HL-60/S4 (cell line): Measurements from ENCODE around the gene TMEM41A.
"Not testable (repeated sequence)": the region's sequence is repeated elsewhere in the genome, so short reads cannot be mapped to it uniquely, and the experiment has no call there.

Experiments
- in situ Hi-C: fragments of 300-500 bp; cut with MboI; formaldehyde crosslinking; loops from 2 replicates; pipeline ENCODE4 v1.14.3; 2022; ENCODE audit warnings: low sequenced_read_pairs

Gene TMEM41A

DNA sequence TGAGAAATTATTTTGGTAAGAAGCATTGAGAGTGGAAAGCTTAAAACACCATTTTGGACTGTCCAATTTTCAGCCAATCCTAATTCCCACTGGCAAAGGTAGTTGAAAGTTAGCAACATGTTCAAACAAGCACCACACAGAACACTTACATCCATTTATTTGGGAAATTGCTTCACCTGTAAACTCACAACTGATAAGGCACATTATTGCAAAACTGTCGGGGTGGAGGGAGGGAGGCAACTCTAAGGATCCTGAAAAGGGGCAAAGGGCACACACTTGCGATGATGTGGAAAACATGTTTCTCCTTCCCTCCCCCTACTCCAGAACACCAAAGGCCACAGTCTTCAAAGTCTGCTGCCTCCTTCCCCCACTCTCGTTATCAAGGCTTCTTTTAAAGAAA, 9.4 kb downstream of the TMEM41A start:
- in situ Hi-C loops: no loop called here

DNA sequence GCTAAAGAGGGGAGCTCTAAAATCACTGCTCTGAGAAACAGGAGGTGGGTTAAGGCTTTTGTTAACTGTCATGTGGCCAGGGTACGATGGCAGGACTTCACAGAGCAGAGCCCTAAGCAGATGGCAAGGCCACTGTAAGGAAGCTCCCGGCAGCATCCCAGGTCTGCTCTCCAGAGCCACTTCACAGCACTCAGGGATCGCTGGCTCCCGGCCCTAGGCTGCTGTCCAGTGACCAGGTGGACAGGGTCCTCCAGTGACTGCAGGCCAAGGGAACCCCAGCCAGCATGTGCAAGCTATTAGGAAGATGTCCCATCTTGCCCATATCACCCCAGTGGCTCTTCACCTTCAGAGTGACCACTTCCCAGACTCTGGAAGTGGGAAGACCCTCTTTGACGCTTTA, 10.4 kb downstream of the TMEM41A start:
- in situ Hi-C loops: no loop called here

DNA sequence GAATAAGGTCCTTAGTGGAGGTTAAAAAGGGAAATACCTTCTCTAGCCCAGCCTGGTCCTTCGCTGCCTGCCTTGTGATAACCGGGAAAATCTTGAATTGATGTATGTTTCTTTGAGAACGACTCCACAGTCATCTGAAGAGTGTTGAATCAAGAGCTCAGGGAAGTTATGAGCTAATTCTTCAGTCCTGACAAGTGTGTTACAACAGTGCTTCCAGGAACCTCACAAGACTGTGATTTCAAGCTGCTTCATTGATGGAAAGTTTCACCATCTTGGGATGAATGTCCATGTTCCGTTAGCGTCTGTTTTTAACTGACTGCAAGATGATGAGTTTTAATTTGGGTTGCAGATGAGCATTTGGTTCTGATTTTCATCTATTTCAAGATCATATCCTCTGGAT, 12.4 kb downstream of the TMEM41A start:
- in situ Hi-C loops: no loop called here

DNA sequence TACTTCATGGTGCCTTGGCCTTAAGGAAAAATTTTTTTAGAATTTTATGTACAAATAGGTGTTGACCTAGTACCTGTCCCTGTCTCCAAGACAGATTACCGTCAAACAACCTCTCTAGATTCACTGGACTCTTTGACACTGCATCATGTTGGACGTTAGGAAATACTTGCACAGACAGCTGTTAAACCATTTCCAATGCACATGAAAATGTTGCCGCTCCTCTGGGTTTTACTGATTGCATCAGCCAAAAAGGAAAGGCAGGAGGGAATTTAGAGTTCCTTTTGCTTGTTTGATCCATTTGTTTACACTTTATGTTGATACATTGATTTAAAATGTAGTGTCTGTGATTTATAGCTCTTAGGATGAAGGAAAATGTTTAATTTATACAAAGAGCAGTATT, 14.5 kb downstream of the TMEM41A start:
- in situ Hi-C loops: no loop called here

DNA sequence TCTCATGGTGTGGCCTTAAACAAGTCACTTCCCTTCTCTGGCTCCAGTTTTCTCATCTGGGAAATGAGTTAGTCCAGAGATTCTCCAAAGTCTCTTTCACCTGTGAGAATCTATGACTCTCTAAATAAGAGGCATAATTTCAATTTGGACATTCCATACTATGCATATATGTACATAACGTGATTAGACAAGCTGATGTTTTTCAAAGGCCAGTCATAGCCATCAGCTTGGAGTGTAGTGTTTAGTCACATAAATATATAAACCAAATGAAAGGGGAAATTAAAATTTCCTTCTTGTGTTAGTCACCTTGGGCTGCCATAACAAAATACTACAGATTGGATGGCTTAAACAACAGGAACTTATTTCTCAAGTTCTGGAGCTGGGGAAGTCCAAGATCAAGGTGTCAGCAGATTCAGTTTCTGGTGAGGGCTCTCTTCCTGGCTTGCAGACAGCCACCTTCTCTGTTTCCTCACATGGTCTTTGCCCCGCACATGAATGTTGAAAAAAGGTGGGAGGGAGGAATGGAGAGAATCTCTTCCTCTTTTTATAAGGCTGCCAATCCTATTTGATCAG, 19.4 kb downstream of the TMEM41A start:
- in situ Hi-C loops: no loop called here

DNA sequence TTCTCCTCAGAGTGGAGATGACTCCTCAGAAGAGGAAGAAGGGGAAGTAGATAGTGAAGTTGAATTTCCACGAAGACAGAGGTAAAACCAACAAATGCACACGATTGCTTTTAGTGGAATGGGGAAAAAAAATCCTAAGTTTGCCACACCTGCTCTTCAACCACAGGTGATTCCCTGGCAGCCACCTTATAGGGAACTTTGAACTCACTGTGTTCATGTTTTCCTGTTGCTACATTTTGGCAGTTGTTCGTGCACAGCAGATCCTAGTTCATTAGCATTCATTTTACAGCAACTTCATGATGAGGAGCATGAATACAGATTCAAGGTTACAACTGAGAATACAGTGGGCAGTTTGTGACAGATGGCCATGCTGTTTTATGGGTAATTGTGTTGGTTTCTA, 21.5 kb downstream of the TMEM41A start:
- in situ Hi-C loops: no loop called here

DNA sequence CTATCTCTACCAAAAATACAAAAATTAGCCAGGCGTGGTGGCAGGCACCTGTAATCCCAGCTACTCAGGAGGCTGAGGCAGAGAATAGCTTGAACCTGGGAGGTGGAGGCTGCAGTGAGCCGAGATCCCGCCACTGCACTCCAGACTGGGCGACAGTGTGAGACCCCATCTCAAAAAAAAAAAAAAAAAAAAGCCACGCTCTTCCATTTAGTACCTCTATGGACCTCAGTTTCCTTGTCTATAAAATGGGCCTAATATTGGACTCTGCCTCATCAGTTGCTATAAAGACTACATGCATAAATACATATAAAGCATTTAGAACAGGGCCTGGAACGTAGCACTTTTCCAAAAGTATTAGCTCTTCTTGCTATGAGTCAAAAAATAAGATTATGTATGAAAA, 23.9 kb downstream of the TMEM41A start:
- in situ Hi-C loops: not testable (repeated sequence)

DNA sequence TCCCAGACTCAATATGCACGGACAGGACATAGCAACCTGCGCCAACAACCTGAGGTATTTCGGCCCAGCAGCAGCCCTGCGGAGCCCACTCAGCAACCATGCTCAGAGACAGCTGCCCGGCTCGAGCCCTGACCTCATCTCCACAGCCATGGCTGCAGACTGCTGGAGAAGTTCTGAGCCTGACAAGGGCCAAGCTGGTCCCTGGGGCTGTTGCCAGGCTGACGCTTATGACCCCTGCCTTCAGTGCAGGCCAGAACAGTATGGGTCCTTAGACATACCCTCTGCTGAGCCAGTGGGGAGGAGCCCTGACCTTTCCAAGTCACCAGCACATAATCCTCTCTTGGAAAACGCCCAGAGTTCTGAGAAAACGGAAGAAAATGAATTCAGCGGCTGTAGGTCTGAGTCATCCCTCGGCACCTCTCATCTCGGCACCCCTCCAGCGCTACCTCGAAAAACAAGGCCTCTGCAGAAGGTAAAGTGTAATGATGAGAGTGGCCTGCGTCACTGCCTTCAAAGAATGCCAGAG, 25.5 kb downstream of the TMEM41A start:
- in situ Hi-C loops: no loop called here

DNA sequence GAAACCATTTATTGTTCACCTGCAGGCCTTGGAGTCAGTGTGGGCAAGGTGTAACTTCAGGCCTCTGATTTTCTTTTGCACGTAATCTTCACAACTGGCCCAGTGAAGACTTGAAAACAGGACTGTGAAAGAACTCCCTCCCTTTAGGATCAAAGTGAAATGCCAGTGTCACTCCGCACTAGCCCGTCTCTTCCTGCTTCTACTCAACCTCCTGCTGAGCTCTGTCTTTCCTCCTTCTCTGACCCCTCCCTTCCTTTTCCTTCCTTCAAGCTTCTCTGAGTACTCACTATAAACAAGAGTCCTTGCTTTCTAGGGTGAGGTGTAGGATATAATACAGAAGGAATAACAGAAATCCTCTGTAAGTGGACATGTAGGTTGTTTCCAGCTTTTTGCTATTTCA, 28.5 kb downstream of the TMEM41A start:
- in situ Hi-C loops: no loop called here

DNA sequence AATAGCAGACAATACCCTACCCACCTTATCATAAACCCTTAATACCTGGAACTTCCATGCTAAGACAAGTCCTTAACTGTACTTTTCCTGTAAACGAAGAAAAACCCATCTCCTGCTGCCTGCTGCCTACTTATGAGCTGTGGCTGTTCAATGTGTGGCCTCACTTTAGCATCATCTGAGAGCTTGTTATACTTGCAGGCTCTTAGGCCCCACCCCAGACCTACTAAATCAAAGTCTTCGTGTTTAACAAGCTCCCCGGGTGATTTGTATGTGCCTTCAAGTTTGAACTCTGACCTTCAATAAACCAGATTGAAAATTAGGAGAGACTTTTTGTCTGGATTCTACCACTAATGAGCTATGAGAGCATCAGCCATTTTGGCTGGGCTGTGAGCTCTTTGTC, 29.3 kb downstream of the TMEM41A start:
- in situ Hi-C loops: no loop called here

DNA sequence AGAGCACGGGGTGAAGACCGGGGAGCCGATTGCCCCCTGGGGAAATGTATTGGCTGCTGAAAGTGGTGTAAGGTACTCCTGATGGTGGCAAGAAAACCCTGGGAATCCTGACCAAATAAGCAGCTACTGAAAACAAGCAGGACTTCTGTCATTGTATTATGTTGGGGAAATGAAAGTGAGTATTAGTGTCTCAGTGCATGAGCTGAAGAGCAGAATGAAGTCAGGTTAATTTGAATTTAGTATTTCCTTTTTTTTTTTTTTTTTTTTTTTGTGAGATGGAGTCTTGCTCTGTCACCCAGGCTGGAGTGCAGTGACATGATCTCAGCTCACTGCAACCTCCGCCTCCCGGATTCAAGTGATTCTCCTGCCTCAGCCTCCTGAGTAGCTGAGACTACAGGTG, 32.7 kb downstream of the TMEM41A start:
- in situ Hi-C loops: not testable (repeated sequence)

DNA sequence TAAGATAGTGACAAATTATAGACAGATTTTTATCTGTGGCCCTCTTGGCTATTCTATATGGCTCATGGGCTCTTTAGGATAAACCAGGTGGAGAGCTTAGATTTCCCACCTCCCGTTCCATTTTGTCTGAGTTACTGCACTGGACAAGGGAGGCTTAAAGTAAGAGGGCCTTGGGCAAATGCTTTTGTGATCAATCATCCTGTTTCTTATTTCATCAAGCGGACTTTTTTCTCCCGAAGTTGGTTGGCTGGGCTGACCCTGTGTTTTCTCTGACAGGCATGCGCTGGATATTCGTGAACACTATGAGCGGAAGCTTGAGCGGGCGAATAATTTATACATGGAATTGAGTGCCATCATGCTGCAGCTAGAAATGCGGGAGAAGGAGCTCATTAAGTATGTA, 33.4 kb downstream of the TMEM41A start:
- in situ Hi-C loops: no loop called here

DNA sequence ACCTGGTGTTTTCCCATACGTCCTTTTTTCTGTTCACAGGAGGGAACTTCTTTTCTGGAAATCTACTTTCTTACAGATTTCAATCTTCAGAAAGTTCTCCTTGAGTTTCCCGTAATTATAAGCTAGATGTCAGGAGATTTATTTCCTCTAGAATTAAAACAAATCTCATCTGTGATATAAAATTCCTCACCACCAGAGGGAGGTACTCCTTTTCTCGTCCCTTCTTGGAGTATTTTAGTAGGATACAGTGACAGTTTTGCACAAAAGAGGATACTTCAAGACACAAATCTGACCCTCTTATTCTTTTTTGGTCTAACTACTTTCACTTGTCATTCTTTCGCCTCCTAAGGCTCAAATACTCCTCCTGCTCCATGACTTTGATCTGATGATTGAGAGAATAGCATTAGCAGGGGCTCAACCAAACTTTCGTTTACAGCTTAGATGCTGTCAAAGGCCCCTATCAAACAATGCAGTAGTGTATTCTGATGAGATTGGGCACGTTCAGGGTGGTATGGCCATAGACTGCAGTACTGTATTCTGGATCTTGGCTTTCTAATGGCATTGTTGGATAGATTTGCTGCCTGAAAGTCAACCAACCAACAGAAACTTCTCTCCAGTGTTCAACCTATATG, 38.0 kb downstream of the TMEM41A start:
- in situ Hi-C loops: no loop called here

DNA sequence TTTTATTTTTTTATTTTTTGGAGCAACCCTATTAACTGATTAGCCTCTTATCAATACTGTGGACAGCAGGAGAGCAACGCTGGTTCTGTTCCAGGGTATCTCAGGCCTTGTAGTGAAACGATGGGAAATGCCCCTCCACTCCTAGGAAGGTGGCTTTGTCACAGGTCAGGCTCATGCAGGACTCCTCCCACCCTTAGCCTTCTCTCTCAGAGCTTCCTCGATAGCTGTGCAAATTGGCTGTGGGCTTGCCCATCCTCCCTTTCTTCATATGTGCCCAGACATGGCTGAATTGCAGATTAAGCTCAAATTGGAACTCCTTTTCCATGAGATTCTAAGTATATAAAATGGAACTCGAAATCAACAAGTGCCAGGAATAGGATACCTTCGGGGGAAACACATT, 38.5 kb downstream of the TMEM41A start:
- in situ Hi-C loops: no loop called here

DNA sequence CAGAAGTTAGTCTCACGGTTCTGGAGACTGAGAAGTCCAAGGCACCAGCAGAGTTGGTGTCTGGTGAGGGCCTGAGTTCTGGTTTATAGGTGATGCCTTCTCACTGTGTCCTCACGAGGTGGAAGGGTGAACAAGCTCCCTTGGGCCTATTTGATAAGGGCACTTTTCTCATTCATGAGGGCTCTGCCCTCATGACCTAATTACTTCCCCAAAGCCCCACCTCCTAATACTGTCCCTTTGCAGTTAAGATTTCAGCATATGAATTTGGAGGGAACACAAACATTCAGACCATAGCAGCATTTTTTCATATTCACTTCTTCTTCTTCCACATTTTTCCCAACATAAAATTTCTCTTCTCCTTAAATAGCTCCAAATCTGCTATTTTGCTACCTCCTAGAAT, 41.5 kb downstream of the TMEM41A start:
- in situ Hi-C loops: no loop called here

DNA sequence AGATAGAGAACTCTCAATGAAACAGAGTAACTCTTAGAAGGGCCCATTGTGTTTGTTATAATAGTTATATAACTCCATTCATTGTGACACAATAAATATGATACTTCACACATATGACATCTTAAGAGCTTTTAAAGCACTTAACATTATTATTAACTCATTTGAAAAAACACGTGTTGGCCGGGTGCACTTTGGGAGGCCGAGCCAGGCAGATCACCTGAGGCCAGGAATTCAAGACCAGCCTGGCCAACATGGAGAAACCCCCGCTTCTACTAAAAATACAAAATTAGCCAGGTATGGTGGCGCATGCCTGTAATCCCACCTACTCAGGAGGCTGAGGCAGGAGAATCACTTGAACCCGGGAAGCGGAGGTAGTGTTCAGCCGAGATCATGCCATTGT, 47.4 kb downstream of the TMEM41A start:
- in situ Hi-C loops: not testable (repeated sequence)

DNA sequence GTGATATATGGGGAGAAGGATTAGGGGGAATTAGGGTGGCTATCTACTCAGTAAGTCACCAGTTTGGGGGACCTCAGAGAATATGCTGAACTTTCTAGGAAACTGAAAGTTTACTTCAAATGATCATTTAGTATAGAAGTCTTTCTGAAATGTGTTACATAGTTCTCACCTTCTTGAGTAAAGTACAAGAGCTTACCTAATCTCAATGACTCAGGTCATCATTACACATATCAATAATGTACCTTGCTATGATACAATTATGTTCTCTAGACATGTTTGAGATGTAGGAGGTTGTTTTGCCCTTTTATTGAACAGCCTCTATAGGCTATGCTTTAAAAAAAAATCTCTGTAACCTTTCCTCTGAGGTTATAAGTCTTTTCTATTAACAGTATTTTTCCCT, 50.7 kb downstream of the TMEM41A start:
- in situ Hi-C loops: no loop called here

DNA sequence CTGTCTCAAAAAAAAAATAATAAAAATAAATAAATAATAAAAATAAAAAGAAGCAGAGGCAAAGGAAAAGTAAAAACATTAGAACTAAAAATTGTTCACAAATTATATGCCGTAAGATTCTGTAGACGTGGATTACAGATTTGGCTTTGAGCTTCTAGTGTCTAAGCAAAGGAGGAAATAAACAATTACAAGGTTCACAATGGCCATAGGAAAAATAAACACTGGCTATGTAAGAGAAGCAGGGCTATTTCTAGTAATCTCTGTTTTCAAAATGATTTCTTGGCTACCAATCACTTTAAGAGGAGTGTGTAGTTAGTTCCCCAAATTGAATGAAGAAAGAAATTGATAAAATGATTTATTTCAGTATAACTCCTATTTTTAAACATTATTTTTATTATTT, 54.5 kb downstream of the TMEM41A start:
- in situ Hi-C loops: no loop called here

DNA sequence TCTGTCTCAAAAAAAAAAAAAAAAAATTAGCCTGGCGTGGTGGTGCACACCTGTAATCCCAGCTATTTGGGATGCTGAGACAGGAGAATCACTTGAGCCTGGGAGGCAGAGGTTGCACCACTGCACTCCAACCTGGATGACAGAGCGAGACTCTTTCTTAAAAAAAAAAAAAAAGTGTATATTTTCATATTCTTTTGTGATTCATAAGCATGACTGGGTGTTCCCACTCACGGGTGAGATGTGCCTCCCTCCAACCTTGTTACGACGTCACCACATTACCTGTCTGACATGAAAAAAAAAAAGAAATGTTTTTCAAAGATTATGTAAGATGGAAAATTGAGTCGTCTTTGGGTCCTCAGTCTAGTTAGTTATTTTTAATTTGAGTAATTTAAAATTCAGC, 56.8 kb downstream of the TMEM41A start:
- in situ Hi-C loops: no loop called here

DNA sequence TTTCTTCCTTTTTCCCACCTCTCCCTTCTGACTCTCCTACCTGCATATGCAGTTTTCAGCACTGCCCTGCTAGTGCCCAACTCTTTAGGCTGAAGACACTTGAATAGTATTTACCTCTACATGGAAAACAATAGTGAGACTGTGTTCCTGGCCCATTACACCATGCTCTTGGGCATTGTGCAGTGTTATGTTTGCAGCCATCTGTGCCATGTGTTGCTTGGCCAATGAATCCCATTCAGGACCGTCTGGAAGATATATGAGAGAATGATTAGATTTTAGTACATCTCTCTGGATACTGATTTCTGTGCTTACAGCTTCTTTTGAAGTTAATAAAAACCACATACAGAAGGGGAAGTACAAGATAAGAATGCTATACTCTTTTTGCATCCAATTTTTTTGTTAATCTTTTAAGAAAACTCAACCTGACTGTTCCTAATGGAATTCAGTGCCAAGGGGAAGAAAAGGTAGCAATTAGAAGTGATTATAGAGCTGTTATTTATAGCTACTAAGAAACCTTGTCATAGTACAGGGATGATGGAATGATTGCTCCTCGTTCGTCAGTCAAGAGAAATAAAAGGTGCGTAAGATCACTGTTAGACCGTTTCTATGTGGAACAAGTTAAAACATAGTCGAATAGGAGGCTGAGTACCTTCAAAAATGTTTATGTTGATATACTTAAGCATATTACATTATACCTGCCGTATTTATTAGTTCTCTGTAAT, 58.9 kb downstream of the TMEM41A start:
- in situ Hi-C loops: no loop called here
